Astrocyte (in vitro differentiated cells and primary cell): ENCODE measurements around the gene ANKS1A. TPM values are rescaled to one million over a fixed set of nuclear protein-coding genes. Genes with fewer than 3 reads are reported as not detected.

ENCODE experiments used
- DNase-seq: peaks from one replicate; pipeline ENCODE4 v3.0.0-alpha.2; 2010; ENCODE audit warnings: low read depth
- FAIRE-seq: peaks from 2 replicates; lab custom pipeline; 2011; peaks lifted over from hg19 to GRCh38; lab: Jason Lieb, UNC
- H2AFZ ChIP-seq: 2 replicates; pipeline ENCODE4 v1.6.0; 2012; ENCODE audit warnings: low read depth, low read length, inconsistent platforms
- H3K27ac ChIP-seq: 2 replicates; pipeline ENCODE4 v1.5.1; 2011; ENCODE audit warnings: low read depth, low read length, inconsistent platforms
- H3K27me3 ChIP-seq: 2 replicates; pipeline ENCODE4 v1.6.0; 2011; ENCODE audit warnings: low read length, inconsistent platforms; ENCODE audit not compliant: insufficient read depth
- H3K36me3 ChIP-seq: 2 replicates; pipeline ENCODE4 v1.5.1; 2011; ENCODE audit warnings: low read length, inconsistent platforms; ENCODE audit not compliant: insufficient read depth
- H3K4me1 ChIP-seq: 2 replicates; pipeline ENCODE4 v1.5.1; 2011; ENCODE audit warnings: low read length, inconsistent platforms; ENCODE audit not compliant: insufficient read depth
- H3K4me2 ChIP-seq: 2 replicates; pipeline ENCODE4 v1.6.0; 2012; ENCODE audit warnings: low read length, inconsistent platforms
- H3K4me3 ChIP-seq: 2 replicates; pipeline ENCODE4 v1.5.1; 2011; ENCODE audit warnings: low read depth, mild to moderate bottlenecking, low read length, inconsistent platforms; ENCODE audit not compliant: insufficient read depth
- H3K79me2 ChIP-seq: 2 replicates; pipeline ENCODE4 v1.6.0; 2012; ENCODE audit warnings: mild to moderate bottlenecking, low read length, inconsistent platforms; ENCODE audit not compliant: insufficient read depth
- H3K9ac ChIP-seq: 2 replicates; pipeline ENCODE4 v1.6.0; 2012; ENCODE audit warnings: mild to moderate bottlenecking, low read length, inconsistent platforms
- H3K9me3 ChIP-seq: 2 replicates; pipeline ENCODE4 v1.5.1; 2012; ENCODE audit warnings: low read depth, mild to moderate bottlenecking, low read length, inconsistent platforms; ENCODE audit not compliant: insufficient read depth
- H4K20me1 ChIP-seq: 2 replicates; pipeline ENCODE4 v1.6.0; 2012; ENCODE audit warnings: low read length, inconsistent platforms; ENCODE audit not compliant: insufficient read depth
- H3K27ac Mint-ChIP-seq: one replicate; pipeline ENCODE4 v1.8.0; 2021; ENCODE audit warnings: mild to moderate bottlenecking, mixed read lengths; ENCODE audit not compliant: unreplicated experiment
- H3K27me3 Mint-ChIP-seq: one replicate; pipeline ENCODE4 v1.8.0; 2021; ENCODE audit warnings: low read depth, mixed read lengths; ENCODE audit not compliant: unreplicated experiment
- H3K36me3 Mint-ChIP-seq: one replicate; pipeline ENCODE4 v1.8.0; 2021; ENCODE audit warnings: low read depth, mixed read lengths; ENCODE audit not compliant: unreplicated experiment
- H3K4me1 Mint-ChIP-seq: one replicate; pipeline ENCODE4 v1.8.0; 2021; ENCODE audit warnings: low read depth, mixed read lengths; ENCODE audit not compliant: unreplicated experiment
- H3K4me3 Mint-ChIP-seq: one replicate; pipeline ENCODE4 v1.8.0; 2021; ENCODE audit warnings: mild to moderate bottlenecking, moderate library complexity, mixed read lengths; ENCODE audit not compliant: unreplicated experiment
- H3K9me3 Mint-ChIP-seq: one replicate; pipeline ENCODE4 v1.8.0; 2021; ENCODE audit warnings: mild to moderate bottlenecking, mixed read lengths; ENCODE audit not compliant: unreplicated experiment
- EZH2 ChIP-seq: IDR thresholded peaks from 2 replicates; pipeline ENCODE4 v1.6.1; 2012; ENCODE audit warnings: mild to moderate bottlenecking, low read length, inconsistent platforms; ENCODE audit not compliant: insufficient read depth
- total RNA-seq: library from RNA; stranded (reverse); gene quantifications from 2 replicates; pipeline ENCODE4 v1.2.1, GENCODE V29; 2021
- TF ChIP-seq, protein P1 (sequence below): IDR thresholded peaks from 2 replicates; pipeline ENCODE4 v1.5.1; 2011; ENCODE audit warnings: low read depth, mild to moderate bottlenecking, inconsistent platforms, low read length, moderate library complexity; ENCODE audit not compliant: insufficient read depth

Gene ANKS1A
- total RNA-seq, 1 donor from 2014 or later: 18.0 TPM

DNA sequence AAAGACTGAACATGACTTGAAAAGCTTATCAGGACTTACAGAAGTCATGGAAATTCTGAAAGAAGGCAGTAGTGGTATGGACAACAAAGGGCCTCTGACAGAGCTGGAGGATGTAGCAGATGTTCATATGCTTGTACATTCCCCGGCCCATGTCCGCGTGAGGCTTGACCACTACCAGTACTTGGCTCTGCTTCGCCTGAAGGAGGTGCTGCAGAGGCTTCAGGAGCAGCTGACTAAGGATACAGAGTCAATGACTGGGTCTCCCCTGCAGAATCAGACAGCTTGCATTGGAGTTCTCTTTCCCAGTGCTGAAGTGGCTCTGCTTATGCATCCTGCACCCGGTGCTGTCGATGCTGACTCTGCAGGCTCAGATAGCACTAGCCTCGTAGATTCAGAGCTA is 30.4 kb upstream of the ANKS1A start:
- Mint-ChIP-seq H3K9me3 (no peaks in the 10 kb centered on the region), H3K4me3 (no peak overlapping the region), H3K27me3 (no peaks in the 10 kb centered on the region), H3K36me3 (peaks cover 28% of the 10 kb centered on the region), H3K27ac (no peak overlapping the region), H3K4me1 (peaks cover 2% of the 10 kb centered on the region)
- TF ChIP-seq, protein P1, sequence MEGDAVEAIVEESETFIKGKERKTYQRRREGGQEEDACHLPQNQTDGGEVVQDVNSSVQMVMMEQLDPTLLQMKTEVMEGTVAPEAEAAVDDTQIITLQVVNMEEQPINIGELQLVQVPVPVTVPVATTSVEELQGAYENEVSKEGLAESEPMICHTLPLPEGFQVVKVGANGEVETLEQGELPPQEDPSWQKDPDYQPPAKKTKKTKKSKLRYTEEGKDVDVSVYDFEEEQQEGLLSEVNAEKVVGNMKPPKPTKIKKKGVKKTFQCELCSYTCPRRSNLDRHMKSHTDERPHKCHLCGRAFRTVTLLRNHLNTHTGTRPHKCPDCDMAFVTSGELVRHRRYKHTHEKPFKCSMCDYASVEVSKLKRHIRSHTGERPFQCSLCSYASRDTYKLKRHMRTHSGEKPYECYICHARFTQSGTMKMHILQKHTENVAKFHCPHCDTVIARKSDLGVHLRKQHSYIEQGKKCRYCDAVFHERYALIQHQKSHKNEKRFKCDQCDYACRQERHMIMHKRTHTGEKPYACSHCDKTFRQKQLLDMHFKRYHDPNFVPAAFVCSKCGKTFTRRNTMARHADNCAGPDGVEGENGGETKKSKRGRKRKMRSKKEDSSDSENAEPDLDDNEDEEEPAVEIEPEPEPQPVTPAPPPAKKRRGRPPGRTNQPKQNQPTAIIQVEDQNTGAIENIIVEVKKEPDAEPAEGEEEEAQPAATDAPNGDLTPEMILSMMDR: no peak
- no peak for TF ChIP-seq EZH2
- Histone ChIP-seq H2AFZ (no peak overlapping the region), H3K4me3 (no peak overlapping the region), H3K27ac (no peak overlapping the region), H3K79me2 (no peaks in the 10 kb centered on the region), H4K20me1 (no peaks in the 10 kb centered on the region), H3K4me2 (no peak overlapping the region), H3K4me1 (no peaks in the 10 kb centered on the region), H3K27me3 (no peaks in the 10 kb centered on the region), H3K9me3 (no peaks in the 10 kb centered on the region), H3K36me3 (peaks cover 3% of the 10 kb centered on the region), H3K9ac (no peak overlapping the region)
- FAIRE-seq (no peak), DNase-seq (no peak)

DNA sequence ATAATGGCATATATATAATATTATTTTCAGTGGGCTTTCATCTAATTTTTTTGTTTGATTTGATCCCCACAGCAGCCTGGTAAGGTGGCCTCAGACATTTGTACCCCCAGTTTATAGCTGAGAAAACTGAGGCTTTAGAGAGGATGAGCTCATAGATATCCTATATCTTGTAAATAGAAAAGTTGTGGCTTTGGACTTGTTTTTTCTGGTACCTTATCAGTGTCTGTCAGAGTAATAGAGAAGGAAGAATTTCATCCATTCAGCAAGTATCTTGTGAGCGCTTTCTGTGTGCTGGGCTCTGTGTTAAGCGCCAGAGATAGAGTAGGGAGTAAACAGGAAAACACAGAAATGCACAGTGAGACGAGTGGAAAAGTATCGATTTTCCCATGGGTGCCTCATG is 29.1 kb upstream of the ANKS1A start:
- Mint-ChIP-seq H3K9me3 (no peaks in the 10 kb centered on the region), H3K4me1 (peaks cover 3% of the 10 kb centered on the region), H3K27me3 (no peaks in the 10 kb centered on the region), H3K4me3 (no peak overlapping the region), H3K27ac (no peak overlapping the region), H3K36me3 (peaks cover 34% of the 10 kb centered on the region)
- FAIRE-seq: no peak
- H3K36me3 ChIP-seq: peaks cover 3% of the 10 kb centered on the region
- DNase-seq: no peak
- no peaks in the 10 kb centered on the region for H3K4me1 ChIP-seq
- H3K27ac ChIP-seq: no peak overlapping the region
- H4K20me1 ChIP-seq: no peaks in the 10 kb centered on the region
- H3K9me3 ChIP-seq: no peaks in the 10 kb centered on the region
- TF ChIP-seq, protein P1: no peak
- TF ChIP-seq EZH2: no peak
- H3K4me3 ChIP-seq: no peak overlapping the region
- H2AFZ ChIP-seq: no peak overlapping the region
- no peak overlapping the region for H3K9ac ChIP-seq
- H3K79me2 ChIP-seq: no peaks in the 10 kb centered on the region
- H3K27me3 ChIP-seq: no peaks in the 10 kb centered on the region
- H3K4me2 ChIP-seq: no peak overlapping the region

DNA sequence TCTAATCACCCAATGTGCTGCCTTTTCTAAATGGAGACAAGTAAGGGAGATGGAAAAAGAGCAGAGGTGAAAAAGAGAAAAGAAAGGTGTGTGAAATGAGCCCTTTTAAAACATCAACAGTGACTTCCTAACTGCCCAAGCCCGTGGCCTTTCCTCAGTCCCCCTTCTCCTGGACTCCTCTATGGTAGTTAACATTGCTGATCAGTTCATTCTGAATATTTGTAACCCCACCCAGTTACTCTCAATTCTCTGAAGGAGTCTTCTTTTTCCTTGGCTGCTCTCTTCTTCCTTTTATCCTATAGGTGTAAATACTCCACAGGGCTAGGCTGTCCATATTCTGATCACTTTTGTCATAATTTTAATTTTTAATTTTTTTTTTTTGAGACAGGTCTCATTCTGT is 28.3 kb upstream of the ANKS1A start:
- H3K27me3 ChIP-seq: no peaks in the 10 kb centered on the region
- no peak overlapping the region for H3K4me2 ChIP-seq
- H3K9me3 ChIP-seq: no peaks in the 10 kb centered on the region
- Mint-ChIP-seq H3K4me1 (peaks cover 4% of the 10 kb centered on the region), H3K36me3 (peaks cover 34% of the 10 kb centered on the region), H3K4me3 (no peak overlapping the region), H3K27me3 (no peaks in the 10 kb centered on the region), H3K27ac (no peak overlapping the region), H3K9me3 (no peaks in the 10 kb centered on the region)
- H3K9ac ChIP-seq: no peak overlapping the region
- no peak overlapping the region for H3K4me3 ChIP-seq
- H4K20me1 ChIP-seq: no peaks in the 10 kb centered on the region
- H2AFZ ChIP-seq: no peak overlapping the region
- no peaks in the 10 kb centered on the region for H3K4me1 ChIP-seq
- no peak for FAIRE-seq
- H3K36me3 ChIP-seq: peaks cover 3% of the 10 kb centered on the region
- H3K27ac ChIP-seq: no peak overlapping the region
- TF ChIP-seq, protein P1: no peak
- no peak for TF ChIP-seq EZH2
- DNase-seq: no peak
- no peaks in the 10 kb centered on the region for H3K79me2 ChIP-seq
